ENCODE results near the gene TYMP. TPM values are rescaled to one million over a fixed set of nuclear protein-coding genes. Genes with fewer than 3 reads are reported as not detected.

TYMP gene
- total RNA-seq, 1 experiment from 2014 or later, result 56.0 TPM

DNA sequence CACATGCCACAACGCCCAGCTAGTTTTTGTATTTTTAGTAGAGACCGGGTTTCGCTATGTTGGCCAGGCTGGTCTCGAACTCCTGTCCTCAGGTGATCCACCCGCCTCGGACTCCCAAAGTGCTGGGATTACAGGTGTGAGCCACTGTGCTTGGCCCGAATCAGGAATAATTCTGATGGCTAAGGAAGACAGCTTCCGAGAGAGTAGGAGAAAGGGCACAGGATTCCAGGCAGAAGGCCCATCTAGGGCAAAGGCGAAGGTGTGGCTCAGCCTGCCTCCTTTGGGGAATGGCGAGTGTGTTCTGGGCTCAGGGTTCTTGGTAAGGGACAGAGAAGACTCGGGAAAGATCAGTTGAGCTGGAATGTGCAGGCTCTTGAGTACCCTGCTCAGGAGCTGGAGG is 34.5 kb upstream of the TYMP start:
- Histone ChIP-seq H3K4me1 (ENCODE audit: control insufficient read depth, insufficient read depth, low read length) (0 out of 2 replicates have a peak, but pooled peaks cover 4% of the 10 kb centered on the region), H3K36me3 (ENCODE audit: control insufficient read depth, insufficient read depth, low read length) (no peaks in the 10 kb centered on the region), H3K4me3 (ENCODE audit: low read depth in 2 of 2, low read length in 2 of 2) (no peak overlapping the region), H3K27ac (ENCODE audit: low read length) (no peak overlapping the region), H3K9me3 (ENCODE audit: control insufficient read depth, insufficient read depth, low read depth, low read length) (no peaks in the 10 kb centered on the region), H3K27me3 (ENCODE audit: control insufficient read depth, insufficient read depth, low read length) (no peaks in the 10 kb centered on the region)
- intact Hi-C loops (cut with micrococcal nuclease; ENCODE audit: unreplicated experiment), result no loop called here
- in situ Hi-C loops (cut with HindIII; ENCODE audit: low pct_unique_long_range_greater_than_20kb, low sequenced_read_pairs), result no loop called here
- POLR2A ChIA-PET, result interaction anchor here (0.7 kb wide), 1 partner anchor 66 kb away, joined by 4 read pairs; no protein-coding TSS in a partner anchor
- CTCF ChIA-PET, result no interaction called here
- BruUV-seq (replicated peaks), result no TSS peak
- no peak for TF ChIP-seq CTCF (IDR thresholded peaks at IDR 0.05)
- no peak for TF ChIP-seq SIN3A (IDR thresholded peaks at IDR 0.05; ENCODE audit: borderline replicate concordance, insufficient read depth, low read depth, low read length)
- TF ChIP-seq TCF7L2 (IDR thresholded peaks at IDR 0.05; ENCODE audit: low read depth, low read length), result no peak
- TF ChIP-seq POLR2AphosphoS5 (IDR thresholded peaks at IDR 0.05; ENCODE audit: low read depth, low read length), result no peak
- TF ChIP-seq REST (IDR thresholded peaks at IDR 0.05; ENCODE audit: insufficient read depth in 1 of 2, low read depth in 2 of 2, low read length in 1 of 2), result no peak
- ATAC-seq (no peak), DNase-seq (ENCODE audit: low read depth, low spot score) (no peak)

- in situ Hi-C loops (cut with HindIII; ENCODE audit: low pct_unique_long_range_greater_than_20kb, low sequenced_read_pairs), result no loop called here
- Histone ChIP-seq H3K27ac (ENCODE audit: low read length) (peak overlapping the region; percentile 66; the same call in 1 of the 2 replicates), H3K4me3 (ENCODE audit: low read depth in 2 of 2, low read length in 2 of 2) (peak overlapping the region; percentile 67 to 82), H3K4me1 (ENCODE audit: control insufficient read depth, insufficient read depth, low read length) (0 out of 2 replicates have a peak, but pooled peaks cover 4% of the 10 kb centered on the region), H3K27me3 (ENCODE audit: control insufficient read depth, insufficient read depth, low read length) (no peaks in the 10 kb centered on the region), H3K36me3 (ENCODE audit: control insufficient read depth, insufficient read depth, low read length) (no peaks in the 10 kb centered on the region), H3K9me3 (ENCODE audit: control insufficient read depth, insufficient read depth, low read depth, low read length) (no peaks in the 10 kb centered on the region)
- no peak for TF ChIP-seq CTCF (IDR thresholded peaks at IDR 0.05)
- no peak for TF ChIP-seq TCF7L2 (IDR thresholded peaks at IDR 0.05; ENCODE audit: low read depth, low read length)
- TF ChIP-seq POLR2AphosphoS5 (IDR thresholded peaks at IDR 0.05; ENCODE audit: low read depth, low read length), result no peak
- TF ChIP-seq SIN3A (IDR thresholded peaks at IDR 0.05; ENCODE audit: borderline replicate concordance, insufficient read depth, low read depth, low read length), result no peak
- no peak for TF ChIP-seq REST (IDR thresholded peaks at IDR 0.05; ENCODE audit: insufficient read depth in 1 of 2, low read depth in 2 of 2, low read length in 1 of 2)
- ChIA-PET POLR2A (interaction anchor here (0.7 kb wide), 1 partner anchor 66 kb away, joined by 4 read pairs; no protein-coding TSS in a partner anchor), CTCF (interaction anchor here (0.6 to 0.9 kb wide), 2 partner anchors 12 to 64 kb away, joined by 3 read pairs; partner anchors contain the start of gene ARSA)
- intact Hi-C loops (cut with micrococcal nuclease; ENCODE audit: unreplicated experiment), result no loop called here
- peak; percentile 22 for ATAC-seq
- no peak for DNase-seq (ENCODE audit: low read depth, low spot score)
- no TSS peak for BruUV-seq (replicated peaks)
Observed at GRCh38 chr22:50563413-50564160, 33.8 kb upstream of the TYMP start.
